ENCODE data around the gene TMEM236. TPM values are rescaled to one million over a fixed set of nuclear protein-coding genes. Genes with fewer than 3 reads are reported as not detected.
A peak's percentile ranks its signal among the peaks of the same experiment; 100 is the strongest.

Gene TMEM236
- polyA plus RNA-seq, 1 of the 3 experiments (the other 2 are of a cell fraction) = 0.02 TPM

GRCh38 chr10:17742918-17743317, 9.1 kb upstream of the TMEM236 start:
- no peaks in the 10 kb centered on the region for H3K27me3 ChIP-seq (ENCODE audit: insufficient read depth)
- TF ChIP-seq EP300 (IDR thresholded peaks at IDR 0.05; ENCODE audit: borderline replicate concordance in 1 of 2, low read depth in 1 of 2, low read length in 1 of 2) (no peak), REST (IDR thresholded peaks at IDR 0.05; ENCODE audit: low read depth, low read length) (no peak), RAD21 (IDR thresholded peaks at IDR 0.05; ENCODE audit: low read length) (peak; percentile 63), USF1 (IDR thresholded peaks at IDR 0.05; ENCODE audit: borderline replicate concordance, low read depth) (no peak), CTCF (IDR thresholded peaks at IDR 0.05) (peak; percentile 91), SMC3 (IDR thresholded peaks at IDR 0.05; ENCODE audit: low read depth, low read length) (peak; percentile 72), RFX5 (IDR thresholded peaks at IDR 0.05; ENCODE audit: low read length) (no peak), CHD2 (IDR thresholded peaks at IDR 0.05; ENCODE audit: low read length, partially characterized antibody) (no peak)
- DNase-seq = peak; percentile 49
- WGBS (ENCODE audit: low lambda C conversion rate) = 16% methylated on average over 14 of the region's 14 CpGs
- no peaks in the 10 kb centered on the region for H3K4me1 ChIP-seq (ENCODE audit: control insufficient read depth in 1 of 2, insufficient read depth in 2 of 2, low read depth in 1 of 2, low read length in 1 of 2)
- no peak overlapping the region for H3K27ac ChIP-seq (ENCODE audit: low read depth in 2 of 2, low read length in 1 of 2)
- ChIA-PET CTCF (interaction anchor here (0.7 to 2.3 kb wide), 21 partner anchors 11 to 722 kb away, joined by 3 to 10 read pairs (median 3); partner anchors contain the start of gene HACD1), POLR2A (no interaction called here)
- peak overlapping the region in 1 of 2 experiments; percentile 7; a peak in 1 of 4 replicates for H3K4me3 ChIP-seq (ENCODE audit: low read depth in 2 of 2, low read length in 1 of 2)
- peak overlapping the region; percentile 66; the same call in 1 of the 2 replicates for H2AFZ ChIP-seq (ENCODE audit: low read depth)
- H3K4me2 ChIP-seq = no peak overlapping the region
- no peaks in the 10 kb centered on the region for H3K9me2 ChIP-seq
- no peaks in the 10 kb centered on the region for H3K79me2 ChIP-seq (ENCODE audit: insufficient read depth)
- H3K9ac ChIP-seq = no peak overlapping the region
- H4K20me1 ChIP-seq (ENCODE audit: insufficient read depth) = no peaks in the 10 kb centered on the region
- no peaks in the 10 kb centered on the region for H3K9me3 ChIP-seq
- H3F3A ChIP-seq (replicated peaks; ENCODE audit: insufficient read depth) = no peaks in the 10 kb centered on the region
- no peaks in the 10 kb centered on the region for H3K36me3 ChIP-seq (replicated peaks in 1 of 2; ENCODE audit: control insufficient read depth in 1 of 2, insufficient read depth in 2 of 2, low read length in 1 of 2)

- no peak overlapping the region for H3K4me3 ChIP-seq (ENCODE audit: low read depth in 2 of 2, low read length in 1 of 2)
- H3K9me3 ChIP-seq = no peaks in the 10 kb centered on the region
- H3K9ac ChIP-seq = no peak overlapping the region
- no peaks in the 10 kb centered on the region for H3K79me2 ChIP-seq (ENCODE audit: insufficient read depth)
- no peak overlapping the region for H3K4me2 ChIP-seq
- POLR2A ChIA-PET = no interaction called here
- no peaks in the 10 kb centered on the region for H3F3A ChIP-seq (replicated peaks; ENCODE audit: insufficient read depth)
- H4K20me1 ChIP-seq (ENCODE audit: insufficient read depth) = no peaks in the 10 kb centered on the region
- no peak for DNase-seq
- H2AFZ ChIP-seq (ENCODE audit: low read depth) = no peak overlapping the region; the same call in 1 of the 2 replicates
- no peaks in the 10 kb centered on the region for H3K36me3 ChIP-seq (replicated peaks in 1 of 2; ENCODE audit: control insufficient read depth in 1 of 2, insufficient read depth in 2 of 2, low read length in 1 of 2)
- H3K9me2 ChIP-seq = no peaks in the 10 kb centered on the region
- no peaks in the 10 kb centered on the region for H3K27me3 ChIP-seq (ENCODE audit: insufficient read depth)
- CTCF ChIA-PET = interaction anchor here (0.6 to 2.3 kb wide), 8 partner anchors 11 to 361 kb away, joined by 3 to 10 read pairs (median 3); no protein-coding TSS in a partner anchor
- WGBS (ENCODE audit: low lambda C conversion rate) = 98% methylated on average over 3 of the region's 3 CpGs
- H3K4me1 ChIP-seq (ENCODE audit: control insufficient read depth in 1 of 2, insufficient read depth in 2 of 2, low read depth in 1 of 2, low read length in 1 of 2) = no peaks in the 10 kb centered on the region
- H3K27ac ChIP-seq (ENCODE audit: low read depth in 2 of 2, low read length in 1 of 2) = no peak overlapping the region
- TF ChIP-seq TAF1 (IDR thresholded peaks at IDR 0.05; ENCODE audit: borderline replicate concordance, low read depth, low read length) (no peak), JUND (IDR thresholded peaks at IDR 0.05) (no peak), RAD21 (IDR thresholded peaks at IDR 0.05; ENCODE audit: low read length) (no peak), GATA2 (CRISPR knock-in tag; IDR thresholded peaks at IDR 0.05) (no peak), POLR2AphosphoS5 (IDR thresholded peaks at IDR 0.05; ENCODE audit: low read depth, low read length) (no peak), MXI1 (IDR thresholded peaks at IDR 0.05; ENCODE audit: low read depth, low read length) (no peak), MAX (IDR thresholded peaks at IDR 0.05; ENCODE audit: low read depth) (no peak), SMC3 (IDR thresholded peaks at IDR 0.05; ENCODE audit: low read depth, low read length) (no peak), IRF3 (IDR thresholded peaks at IDR 0.05; ENCODE audit: low read depth, low read length) (no peak), EZH2phosphoT487 (IDR thresholded peaks at IDR 0.05; ENCODE audit: borderline replicate concordance, low read depth) (no peak), YY1 (IDR thresholded peaks at IDR 0.05; ENCODE audit: low read depth) (no peak), CTCF (IDR thresholded peaks at IDR 0.05) (no peak)
These were observed 8.6 kb upstream of the TMEM236 start for GRCh38 chr10:17743437-17743836.

Measured in SK-N-SH (cell line).